Kidney capillary endothelial cell (primary cell): ENCODE data around the gene TXNL4A.
A peak's percentile ranks its signal among the peaks of the same experiment; 100 is the strongest.
"Not testable (repeated sequence)": the region's sequence is repeated elsewhere in the genome, so short reads cannot be mapped to it uniquely, and the experiment has no call there.

ENCODE experiments used
- DNase-seq: peaks from one replicate; pipeline ENCODE4 v3.0.0-alpha.2; 2018; ENCODE audit warnings: low spot score

TXNL4A gene

GRCh38 chr18:79988451-79989194, at the start of gene TXNL4A:
Gene TXNL4A, minus strand, starts transcription at chr18:79988563. Its CDS starts 171 bp downstream, at chr18:79988392.
- DNase-seq: peak; percentile 73

- no peak for DNase-seq
Measured at GRCh38 chr18:80037300-80037699, 48.9 kb upstream of the TXNL4A start.

- no peak for DNase-seq
Measured at GRCh38 chr18:80035997-80036396, 47.6 kb upstream of the TXNL4A start.

- peak; percentile 8 for DNase-seq
Measured at GRCh38 chr18:80034852-80035406, 46.6 kb upstream of the TXNL4A start.

GRCh38 chr18:80034068-80034851, 45.9 kb upstream of the TXNL4A start, which contains the start of gene RBFA:
Gene RBFA, plus strand, starts transcription at chr18:80034434. Its CDS starts 62 bp downstream, at chr18:80034496.
- DNase-seq: peak; percentile 96

- no peak for DNase-seq
Measured at GRCh38 chr18:80033181-80034067, 45.1 kb upstream of the TXNL4A start.

GRCh38 chr18:80029690-80030089, 41.3 kb upstream of the TXNL4A start:
- DNase-seq: no peak

GRCh38 chr18:80027719-80028118, 39.4 kb upstream of the TXNL4A start:
- not testable (repeated sequence) for DNase-seq

- DNase-seq: no peak
Measured at GRCh38 chr18:80026363-80026762, 38.0 kb upstream of the TXNL4A start.

- no peak for DNase-seq
Measured at GRCh38 chr18:80023173-80023572, 34.8 kb upstream of the TXNL4A start.

GRCh38 chr18:80022613-80023012, 34.2 kb upstream of the TXNL4A start:
- peak; percentile 10 for DNase-seq

GRCh38 chr18:80012714-80013113, 24.4 kb upstream of the TXNL4A start:
- no peak for DNase-seq

GRCh38 chr18:80011496-80012137, 23.3 kb upstream of the TXNL4A start:
- DNase-seq: not testable (repeated sequence)

- no peak for DNase-seq
Measured at GRCh38 chr18:80010551-80010906, 22.2 kb upstream of the TXNL4A start.

- peak; percentile 3 for DNase-seq
Measured at GRCh38 chr18:80009661-80010550, 21.5 kb upstream of the TXNL4A start.

- no peak for DNase-seq
Measured at GRCh38 chr18:80006724-80007123, 18.4 kb upstream of the TXNL4A start.

- DNase-seq: no peak
Measured at GRCh38 chr18:80004600-80005342, 16.4 kb upstream of the TXNL4A start.

GRCh38 chr18:80002468-80002867, 14.1 kb upstream of the TXNL4A start:
- no peak for DNase-seq

GRCh38 chr18:80000877-80001276, 12.5 kb upstream of the TXNL4A start:
- no peak for DNase-seq

GRCh38 chr18:79999701-80000100, 11.3 kb upstream of the TXNL4A start:
- not testable (repeated sequence) for DNase-seq
